Measurements from ENCODE around the gene GBP7.
"Not testable (repeated sequence)": the region's sequence is repeated elsewhere in the genome, so short reads cannot be mapped to it uniquely, and the experiment has no call there.

Gene GBP7, protein sequence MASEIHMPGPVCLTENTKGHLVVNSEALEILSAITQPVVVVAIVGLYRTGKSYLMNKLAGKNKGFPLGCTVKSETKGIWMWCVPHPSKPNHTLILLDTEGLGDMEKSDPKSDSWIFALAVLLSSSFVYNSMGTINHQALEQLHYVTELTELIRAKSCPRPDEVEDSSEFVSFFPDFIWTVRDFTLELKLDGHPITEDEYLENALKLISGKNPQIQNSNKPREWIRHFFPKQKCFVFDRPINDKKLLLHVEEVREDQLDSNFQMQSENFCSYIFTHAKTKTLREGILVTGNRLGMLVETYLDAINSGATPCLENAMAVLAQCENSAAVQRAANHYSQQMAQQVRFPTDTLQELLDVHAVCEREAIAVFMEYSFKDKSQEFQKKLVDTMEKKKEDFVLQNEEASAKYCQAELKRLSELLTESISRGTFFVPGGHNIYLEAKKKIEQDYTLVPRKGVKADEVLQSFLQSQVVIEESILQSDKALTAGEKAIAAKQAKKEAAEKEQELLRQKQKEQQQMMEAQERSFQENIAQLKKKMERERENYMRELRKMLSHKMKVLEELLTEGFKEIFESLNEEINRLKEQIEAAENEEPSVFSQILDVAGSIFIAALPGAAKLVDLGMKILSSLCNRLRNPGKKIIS

DNA sequence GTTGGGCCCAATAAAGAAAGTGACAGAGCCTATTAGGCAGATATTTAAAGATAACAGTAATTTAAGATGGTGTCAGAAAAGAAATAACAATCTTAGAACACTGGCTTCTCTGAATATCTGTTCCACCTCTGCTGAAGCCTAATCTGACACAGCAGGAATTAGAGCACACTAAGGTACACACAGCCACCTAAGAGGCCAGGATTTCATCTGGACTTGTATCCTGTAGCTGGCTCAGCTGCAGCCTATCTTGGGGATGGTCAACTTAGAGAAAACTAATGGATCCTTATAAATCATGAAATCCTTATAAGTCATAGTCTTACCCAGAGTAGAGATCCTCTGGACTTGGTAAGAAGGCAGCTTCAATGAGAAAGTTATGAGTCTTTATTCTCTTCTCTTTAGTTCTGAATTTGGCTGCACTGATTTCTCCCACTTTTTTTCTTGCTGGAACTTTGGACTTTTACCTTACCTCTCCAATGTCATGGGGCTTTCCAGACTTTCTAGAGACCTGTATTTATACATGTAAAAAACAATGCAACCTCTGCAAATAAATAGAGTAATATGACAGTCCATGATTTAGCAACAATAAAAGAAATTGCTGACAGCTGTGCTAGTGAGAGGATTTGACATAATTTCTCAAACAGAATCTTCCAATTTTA is at the start of gene GBP7:
Gene GBP7 (minus strand): TSS at position 403 of the 656 bp plus-strand sequence. CDS start 4,068 bp downstream, outside the sequence.
- no peak for DNase-seq (ENCODE audit: low read depth in 2 of 2, low spot score in 1 of 2)

DNA sequence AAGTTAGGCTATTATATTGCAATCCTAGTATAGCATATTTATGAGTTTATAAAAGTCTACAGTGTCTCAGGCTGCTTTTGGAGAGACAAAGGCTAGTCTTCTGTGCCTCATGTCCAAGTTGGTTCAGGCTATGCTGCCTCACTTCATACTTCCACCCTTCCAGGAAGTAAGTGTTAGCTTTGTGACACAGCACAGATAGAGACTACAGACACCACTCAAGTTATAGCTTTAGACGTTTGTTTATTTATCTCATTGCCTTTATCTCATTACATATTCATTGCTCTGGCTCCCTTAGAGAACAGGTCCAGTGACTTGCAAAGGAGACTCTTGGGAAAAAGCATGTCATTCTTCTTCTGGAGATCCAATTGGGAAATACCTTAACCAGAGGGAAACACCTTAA is 45.5 kb upstream of the GBP7 start:
- DNase-seq (ENCODE audit: low read depth in 2 of 2, low spot score in 1 of 2): no peak

DNA sequence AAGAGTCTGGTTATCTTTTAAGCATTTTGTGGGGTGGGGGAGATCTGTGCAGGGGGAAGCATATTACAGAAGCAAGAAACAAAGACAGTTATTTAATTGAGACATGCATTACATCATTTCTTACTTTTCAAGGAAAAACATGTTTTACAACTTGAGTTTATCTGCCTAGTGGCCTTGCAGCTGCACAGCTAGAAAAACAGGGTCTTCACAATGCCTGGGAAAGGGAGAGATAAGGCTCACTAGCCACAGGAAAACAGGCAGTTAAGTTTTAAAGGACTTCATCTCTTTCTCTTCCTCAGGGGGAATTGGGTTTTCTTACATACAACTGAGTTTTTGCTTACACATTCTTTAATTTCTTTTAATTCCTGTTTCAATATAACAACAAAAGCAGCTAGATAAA is 44.0 kb upstream of the GBP7 start:
- not testable (repeated sequence) for DNase-seq (ENCODE audit: low read depth in 2 of 2, low spot score in 1 of 2)

DNA sequence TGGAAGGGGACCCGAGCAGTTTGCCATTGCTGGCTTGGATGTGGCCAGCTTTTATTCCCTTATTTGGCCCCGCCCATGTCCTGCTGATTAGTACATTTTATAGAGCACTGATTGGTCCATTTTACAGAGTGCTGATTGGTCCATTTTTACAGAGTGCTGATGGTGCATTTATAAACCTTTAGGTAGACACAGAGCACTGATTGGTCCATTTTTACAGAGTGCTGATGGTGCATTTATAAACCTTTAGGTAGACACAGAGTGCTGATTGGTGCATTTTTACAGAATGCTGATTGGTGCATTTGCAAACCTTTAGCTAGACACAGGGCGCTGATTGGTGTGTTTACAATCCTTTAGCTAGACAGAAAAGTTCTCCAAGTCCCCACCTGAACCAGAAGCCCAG is 43.1 kb upstream of the GBP7 start:
- DNase-seq (ENCODE audit: low read depth in 2 of 2, low spot score in 1 of 2): not testable (repeated sequence)

DNA sequence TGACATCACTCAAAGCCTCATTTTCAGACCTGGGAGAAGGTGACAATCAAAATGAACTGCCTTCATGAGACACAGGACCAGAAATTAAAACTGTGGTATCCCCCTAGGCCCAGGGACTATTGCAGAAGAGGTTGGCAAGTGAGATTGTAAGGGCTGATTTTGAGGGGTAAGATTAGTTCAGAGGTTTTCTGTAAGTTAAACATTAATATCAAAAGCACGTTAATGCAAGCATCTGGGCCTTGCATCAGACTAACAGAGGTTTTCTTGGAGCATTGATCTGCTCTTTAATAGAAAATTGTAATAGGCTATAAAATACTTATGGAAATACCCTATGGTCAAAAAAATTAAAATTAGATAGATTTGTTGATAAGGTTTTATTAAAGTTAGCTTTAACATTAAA is 37.5 kb upstream of the GBP7 start:
- DNase-seq (ENCODE audit: low read depth in 2 of 2, low spot score in 1 of 2): no peak

DNA sequence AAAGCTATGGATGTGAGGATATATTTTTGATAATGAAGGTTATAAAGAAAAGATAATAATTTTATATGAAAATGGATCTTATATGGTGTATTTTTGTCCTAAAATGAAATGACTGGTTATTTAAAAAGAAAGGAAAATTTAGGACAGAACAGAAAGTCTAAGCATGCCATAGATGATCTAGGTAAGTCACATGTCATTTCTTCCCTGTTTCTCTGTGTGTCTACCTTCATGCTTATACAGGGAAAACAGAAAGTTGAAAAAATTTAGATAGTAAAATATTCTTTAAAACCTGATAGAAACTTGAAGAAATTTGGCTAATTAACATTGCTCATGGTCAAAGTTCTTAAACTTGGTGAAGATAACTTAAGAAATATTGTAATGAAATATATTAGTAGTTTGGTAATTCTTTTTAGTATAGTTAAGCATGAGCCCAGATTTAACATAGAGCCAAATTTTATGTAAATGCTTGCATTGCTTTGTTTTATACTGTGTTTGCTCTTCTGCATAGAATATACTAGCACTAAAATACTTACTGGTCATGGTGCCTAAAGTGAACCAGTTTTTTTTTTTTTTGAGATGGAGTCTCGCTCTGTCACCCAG is 35.3 kb upstream of the GBP7 start:
- DNase-seq (ENCODE audit: low read depth in 2 of 2, low spot score in 1 of 2): no peak

DNA sequence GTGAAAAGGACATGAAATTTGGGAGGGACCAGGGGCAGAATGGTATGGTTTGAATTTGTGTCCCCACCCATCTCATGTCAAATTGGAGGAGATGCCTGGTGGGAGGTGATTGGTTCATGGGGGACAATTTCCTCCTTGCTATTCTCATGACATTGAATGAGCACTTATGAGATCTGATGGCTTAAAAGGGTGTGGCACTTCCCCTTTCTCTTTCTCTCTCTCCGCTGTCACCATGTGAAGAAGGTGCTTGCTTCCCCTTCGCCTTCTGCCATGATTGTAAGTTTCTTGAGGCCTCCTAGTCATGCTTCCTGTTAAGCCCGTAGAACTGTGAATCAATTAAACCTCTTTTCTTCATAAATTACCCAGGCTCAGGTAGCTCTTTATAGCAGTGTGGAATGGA is 30.6 kb upstream of the GBP7 start:
- no peak for DNase-seq (ENCODE audit: low read depth in 2 of 2, low spot score in 1 of 2)

DNA sequence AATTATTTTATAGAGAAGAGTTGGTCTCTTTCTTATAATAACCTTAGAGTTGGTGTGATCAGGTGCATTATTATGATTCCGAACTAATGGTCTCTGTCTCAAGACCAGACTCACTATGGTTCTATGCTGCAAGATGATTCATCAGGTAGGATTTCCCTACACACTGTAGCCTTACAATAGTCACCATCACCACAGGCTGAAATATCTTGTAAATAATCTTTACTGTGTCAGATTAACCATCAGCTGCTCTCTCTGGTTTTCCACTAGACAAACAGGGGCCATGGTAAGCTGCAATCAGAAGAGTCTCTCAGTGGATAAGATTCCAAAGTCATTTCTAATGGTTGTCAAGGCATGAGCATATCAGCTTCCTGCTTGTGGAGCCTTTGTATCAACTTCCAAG is 27.4 kb upstream of the GBP7 start:
- DNase-seq (ENCODE audit: low read depth in 2 of 2, low spot score in 1 of 2): no peak

DNA sequence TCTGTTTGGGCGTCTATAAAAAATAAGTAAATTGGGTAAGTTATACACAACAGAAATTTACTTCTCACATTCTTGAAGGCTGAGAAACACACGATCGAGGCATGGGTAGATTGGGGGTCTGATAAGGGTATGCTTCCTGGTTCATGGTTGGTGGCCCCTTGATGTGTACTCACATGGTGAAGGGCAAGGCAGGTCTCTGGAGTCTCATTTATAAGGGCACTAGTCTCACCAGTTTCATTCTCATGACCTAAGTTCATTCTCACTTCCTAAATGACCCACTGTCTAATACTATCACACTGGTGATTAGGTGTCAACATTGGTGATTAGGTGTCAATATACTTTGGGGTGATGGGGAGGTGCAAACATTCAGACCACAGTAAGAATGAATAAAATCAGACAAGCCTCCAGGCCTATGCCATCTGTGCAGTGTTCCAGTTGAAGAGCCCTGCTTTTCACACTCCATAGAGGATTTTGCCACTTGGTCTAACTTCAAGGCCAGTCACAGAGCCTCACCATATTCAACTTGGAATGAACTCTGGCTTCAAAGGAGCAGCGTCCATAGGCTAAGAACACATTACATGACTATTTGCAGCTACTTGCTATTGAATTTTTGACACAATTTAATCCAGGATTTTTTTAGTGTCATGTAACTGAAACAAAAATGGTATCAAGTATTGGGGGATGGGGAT is 25.4 kb upstream of the GBP7 start:
- DNase-seq (ENCODE audit: low read depth in 2 of 2, low spot score in 1 of 2): no peak

DNA sequence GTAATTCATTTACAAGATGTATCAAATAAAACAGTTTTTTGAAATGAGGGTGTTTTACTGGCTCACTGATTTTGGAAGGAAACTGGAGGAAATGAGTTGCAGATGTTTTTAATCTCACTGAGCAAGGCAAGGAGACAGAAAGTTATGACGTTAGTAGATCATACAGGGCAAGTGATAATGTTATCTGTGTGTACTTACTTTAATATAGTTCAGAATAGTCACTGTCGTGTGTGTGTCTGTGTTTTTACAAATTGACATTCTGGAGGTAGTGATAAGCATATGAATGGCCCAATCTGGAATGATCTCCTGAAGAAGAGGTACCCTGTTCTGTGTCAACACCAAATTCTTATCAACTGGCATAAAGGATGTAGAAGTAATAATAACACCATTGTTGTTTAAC is 24.9 kb upstream of the GBP7 start:
- no peak for DNase-seq (ENCODE audit: low read depth in 2 of 2, low spot score in 1 of 2)

DNA sequence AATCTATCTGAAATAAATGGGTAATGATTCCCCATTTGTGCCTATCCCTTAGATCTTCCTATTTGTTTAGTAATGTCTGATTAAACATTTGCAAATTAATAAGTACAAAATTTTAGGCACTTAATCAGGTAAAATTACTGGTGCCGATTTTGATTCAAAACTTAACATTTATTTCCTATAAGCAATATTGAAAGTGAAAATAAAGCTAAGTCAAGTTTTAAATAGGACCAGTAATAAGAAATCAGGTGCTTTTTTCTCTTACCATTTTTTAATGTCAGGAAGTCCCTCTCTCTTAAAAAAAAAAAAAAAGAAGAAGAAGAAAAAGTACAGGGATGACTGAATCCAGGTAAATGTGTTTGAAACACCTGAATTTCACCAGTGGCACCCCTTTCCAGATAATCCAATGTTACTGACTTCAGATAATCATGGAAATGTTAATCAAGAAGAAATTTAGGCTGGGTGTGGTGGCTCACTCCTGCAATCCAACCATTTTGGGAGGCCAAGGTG is 23.8 kb upstream of the GBP7 start:
- no peak for DNase-seq (ENCODE audit: low read depth in 2 of 2, low spot score in 1 of 2)

DNA sequence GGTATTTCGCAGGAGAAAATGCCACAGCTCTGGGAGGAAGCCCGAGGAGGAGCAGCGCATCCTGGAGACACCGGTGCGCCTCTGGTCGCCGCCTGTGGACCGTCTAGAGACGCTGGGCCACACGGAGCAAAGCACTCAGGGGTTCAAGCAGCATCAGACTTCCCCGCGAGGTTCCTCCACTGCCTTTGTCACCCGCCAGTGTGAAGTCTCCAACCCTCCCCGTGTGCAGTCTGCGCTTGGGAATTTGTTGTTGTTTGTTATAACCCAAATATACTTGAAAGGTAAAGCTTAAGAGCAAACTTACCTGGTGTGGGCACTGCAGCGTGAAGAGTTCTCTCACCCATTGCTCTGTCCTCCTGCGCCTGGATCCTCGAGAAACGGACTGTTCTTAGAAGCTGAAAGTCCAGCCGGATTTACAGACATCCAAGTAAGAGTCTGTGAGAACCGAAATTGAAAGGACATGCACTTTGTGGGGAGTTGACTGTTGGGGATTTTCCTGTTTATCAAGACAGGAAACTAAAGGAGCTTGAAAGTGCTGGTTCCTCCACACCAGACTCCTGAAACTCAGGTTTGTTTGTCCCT is 22.8 kb upstream of the GBP7 start, which contains the start of gene GBP4:
Gene GBP4 (minus strand): TSS at position 452 of the 582 bp plus-strand sequence. CDS start 108 bp downstream, at position 344.
- DNase-seq (ENCODE audit: low read depth in 2 of 2, low spot score in 1 of 2): peak; percentile 13 to 15

DNA sequence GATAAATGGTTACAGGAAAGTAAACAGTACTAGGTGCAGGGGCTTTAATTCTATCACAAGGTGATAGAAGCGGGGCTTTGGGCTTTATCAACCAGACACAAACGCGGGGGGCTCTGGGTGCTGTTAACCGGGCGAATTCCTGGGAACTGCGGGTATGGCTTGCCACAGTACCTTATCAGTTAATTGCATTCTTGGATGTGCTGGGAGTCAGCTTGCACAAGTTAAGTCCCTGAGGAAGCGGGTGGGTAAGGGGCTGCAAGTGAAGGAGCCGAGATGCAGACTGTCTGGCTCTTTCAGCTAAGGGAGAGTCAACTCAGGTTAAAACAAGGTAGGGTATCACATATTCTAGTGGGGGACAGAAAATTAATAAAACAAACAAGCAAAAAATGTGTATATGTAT is 22.3 kb upstream of the GBP7 start:
- no peak for DNase-seq (ENCODE audit: low read depth in 2 of 2, low spot score in 1 of 2)

DNA sequence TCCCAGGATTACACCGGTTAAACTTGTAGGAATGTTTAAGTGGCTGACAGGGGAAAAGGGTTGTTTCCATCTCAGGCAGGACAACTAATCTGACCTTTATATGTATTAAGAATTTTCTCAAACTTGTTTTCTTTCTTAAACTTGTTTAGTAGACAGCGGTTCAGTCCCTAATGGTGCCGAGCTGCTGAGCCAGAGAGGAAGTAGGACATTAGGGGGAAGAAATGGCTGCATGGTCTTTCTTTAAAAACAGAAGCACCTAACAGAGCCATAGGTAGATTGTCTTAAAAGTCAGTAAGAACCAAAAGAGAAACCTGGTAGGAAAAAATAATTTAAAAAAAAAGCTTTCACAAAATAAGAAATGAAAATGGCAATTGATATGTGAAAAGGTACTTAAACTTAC is 19.7 kb upstream of the GBP7 start:
- no peak for DNase-seq (ENCODE audit: low read depth in 2 of 2, low spot score in 1 of 2)

DNA sequence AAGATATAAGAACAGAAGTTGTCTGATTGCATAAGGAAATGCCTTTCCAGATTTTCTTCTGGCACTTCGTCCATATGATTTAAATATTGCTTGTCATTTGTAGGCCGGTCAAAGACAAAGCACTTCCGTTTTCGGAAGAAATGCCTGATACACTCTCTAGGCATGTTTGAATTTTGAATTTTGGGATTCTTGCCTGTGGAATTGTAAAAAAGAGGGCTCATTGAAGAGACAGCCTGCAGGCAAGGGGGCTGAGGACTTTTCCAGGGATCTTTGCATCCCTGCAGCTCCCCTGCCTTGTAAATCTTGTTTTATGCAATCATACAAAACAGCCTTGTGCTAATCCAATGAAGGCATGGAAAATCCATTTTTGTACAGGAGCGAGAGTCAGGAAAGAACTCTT is 15.5 kb upstream of the GBP7 start:
- no peak for DNase-seq (ENCODE audit: low read depth in 2 of 2, low spot score in 1 of 2)

DNA sequence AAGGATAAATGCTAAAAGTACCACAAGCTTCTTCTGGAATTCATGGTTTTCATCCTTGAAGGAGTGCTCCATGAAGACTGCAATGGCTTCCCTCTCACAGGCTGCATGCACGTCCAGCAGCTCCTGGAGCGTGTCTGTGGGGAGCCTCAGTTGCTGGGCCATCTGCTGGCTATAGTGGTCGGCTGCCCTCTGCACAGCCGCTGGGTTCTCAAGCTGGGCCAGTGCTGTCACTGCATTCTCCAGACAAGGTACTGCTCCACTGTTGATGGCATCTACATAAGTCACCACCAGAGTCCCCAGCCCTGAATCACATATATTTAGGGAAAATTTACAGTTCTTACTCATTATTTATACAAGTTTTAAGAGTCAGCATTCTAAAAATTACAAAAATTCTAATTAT is 14.2 kb upstream of the GBP7 start:
- DNase-seq (ENCODE audit: low read depth in 2 of 2, low spot score in 1 of 2): no peak

DNA sequence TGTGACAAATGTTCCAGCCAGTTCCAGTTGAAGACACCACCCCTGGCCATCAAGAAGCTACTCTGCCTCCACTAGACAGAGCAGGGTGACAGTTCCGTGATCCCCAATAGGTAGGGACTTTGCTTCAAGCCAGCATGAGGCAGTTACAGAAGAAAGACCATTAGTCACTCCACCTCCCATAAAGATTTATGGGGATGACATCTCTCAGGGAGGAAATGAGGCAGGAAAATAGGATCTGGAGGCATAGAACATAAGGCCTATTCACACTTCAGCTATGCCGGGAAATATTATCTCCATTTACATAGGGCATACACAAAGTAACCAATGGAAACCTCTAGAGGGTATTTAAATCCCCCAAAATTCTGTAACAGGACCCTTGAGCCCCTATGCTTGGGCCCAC is 3.5 kb upstream of the GBP7 start:
- no peak for DNase-seq (ENCODE audit: low read depth in 2 of 2, low spot score in 1 of 2)

DNA sequence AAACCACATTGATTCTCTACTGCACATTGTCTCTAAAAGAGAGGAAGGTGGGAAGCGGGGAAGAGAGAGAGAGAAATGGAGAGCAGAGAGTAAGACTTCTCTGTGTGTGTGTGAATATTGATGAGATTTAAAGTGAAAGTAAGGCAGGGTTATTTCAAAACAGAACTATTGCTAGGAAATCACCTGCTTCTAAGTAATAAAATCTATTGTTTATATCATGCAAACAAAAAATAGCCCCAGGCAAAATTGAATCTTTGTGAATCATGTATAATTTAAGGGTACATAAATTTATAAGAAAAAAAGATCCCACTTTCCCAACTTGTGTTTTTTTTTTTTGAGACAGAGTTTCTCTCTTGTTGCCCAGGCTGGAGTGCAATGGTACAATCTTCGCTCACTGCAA is 1.2 kb upstream of the GBP7 start:
- DNase-seq (ENCODE audit: low read depth in 2 of 2, low spot score in 1 of 2): no peak

DNA sequence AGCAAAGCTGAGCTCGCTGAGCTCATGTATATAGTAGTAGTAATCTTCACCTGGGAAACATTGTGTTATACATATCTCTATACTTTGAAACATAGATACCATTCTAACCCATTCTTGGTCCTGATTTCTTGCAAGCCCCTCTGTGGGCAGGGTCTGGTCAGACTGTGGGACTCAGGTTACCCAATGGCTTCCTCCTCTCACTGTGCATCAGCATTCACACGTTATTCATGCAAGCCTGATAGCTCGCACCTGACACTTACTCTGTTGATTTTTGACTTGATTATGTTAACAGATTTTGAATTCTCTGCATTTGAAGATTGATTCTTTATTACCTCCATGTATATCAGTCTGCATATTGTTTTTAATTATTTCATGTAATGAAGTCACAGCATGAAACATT is 1.3 kb downstream of the GBP7 start:
- no peak for DNase-seq (ENCODE audit: low read depth in 2 of 2, low spot score in 1 of 2)

DNA sequence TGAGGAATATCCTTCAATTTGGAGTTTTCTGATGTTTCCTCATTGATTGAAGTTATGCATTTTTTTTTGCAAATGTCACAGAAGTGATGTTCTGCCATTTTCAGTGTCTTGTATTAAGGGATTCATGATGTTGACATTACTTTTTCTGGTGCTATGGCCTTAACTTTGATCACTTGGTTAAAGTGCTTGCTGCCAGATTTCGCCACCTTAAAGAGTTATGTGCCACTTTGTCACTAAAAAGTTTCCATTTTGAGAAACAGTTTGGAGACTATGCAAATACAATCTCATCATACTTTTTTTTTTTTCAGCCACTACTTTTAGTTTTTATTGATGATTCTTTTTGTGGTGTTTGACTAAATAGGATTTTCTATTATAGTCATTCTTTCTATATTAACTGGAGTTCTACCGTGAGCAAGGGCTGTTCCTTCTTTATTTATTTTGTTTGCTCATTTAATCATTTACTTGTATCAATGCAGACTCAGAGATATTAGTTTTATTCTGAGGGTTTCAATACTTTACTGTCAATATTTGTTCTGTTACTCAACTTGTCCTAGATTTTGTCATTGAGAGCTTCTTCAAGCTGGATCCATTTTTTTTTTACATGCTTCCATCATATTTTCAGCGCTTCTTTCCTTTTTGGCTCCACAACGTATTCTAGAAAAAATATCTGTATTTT is 3.2 kb downstream of the GBP7 start:
- DNase-seq (ENCODE audit: low read depth in 2 of 2, low spot score in 1 of 2): no peak

All from stimulated activated CD8-positive, alpha-beta memory T cell treated with anti-CD3 and anti-CD28 coated beads, Interleukin-4, amount 100 ng/mL, for 4 hours (primary cell).